HG03571 (cell line): ENCODE results near the gene HSPB6.
"Not testable (repeated sequence)": the region's sequence is repeated elsewhere in the genome, so short reads cannot be mapped to it uniquely, and the experiment has no call there.

Experiments
- ATAC-seq: cut with Tn5 transposase; IDR thresholded peaks from one replicate; pipeline ENCODE4 v1.9.1; 2021; ENCODE audit not compliant: unreplicated experiment

The HSPB6 gene

DNA sequence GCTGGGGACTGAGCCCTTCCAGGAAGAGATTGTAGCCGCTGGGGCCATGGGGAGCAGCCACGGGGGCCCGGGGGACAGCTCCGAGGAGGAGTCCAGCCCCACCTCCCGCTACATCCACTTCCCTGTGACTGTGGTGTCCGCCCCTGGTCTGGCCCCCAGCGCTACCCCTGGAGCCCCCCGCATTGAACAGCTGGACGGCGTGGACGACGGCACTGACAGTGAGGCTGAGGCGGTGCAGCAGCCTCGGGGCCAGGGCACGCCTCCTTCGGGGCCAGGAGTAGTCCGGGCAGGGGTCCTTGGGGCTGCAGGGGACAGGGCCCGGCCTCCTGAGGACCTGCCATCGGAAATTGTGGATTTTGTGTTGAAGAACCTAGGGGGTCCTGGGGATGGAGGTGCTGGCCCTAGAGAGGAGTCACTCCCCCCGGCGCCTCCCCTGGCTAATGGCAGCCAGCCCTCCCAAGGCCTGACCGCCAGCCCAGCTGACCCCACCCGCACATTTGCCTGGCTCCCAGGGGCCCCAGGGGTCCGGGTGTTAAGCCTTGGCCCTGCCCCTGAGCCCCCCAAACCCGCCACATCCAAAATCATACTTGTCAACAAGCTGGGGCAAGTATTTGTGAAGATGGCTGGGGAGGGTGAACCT is 24.2 kb downstream of the HSPB6 start:
- no peak for ATAC-seq

DNA sequence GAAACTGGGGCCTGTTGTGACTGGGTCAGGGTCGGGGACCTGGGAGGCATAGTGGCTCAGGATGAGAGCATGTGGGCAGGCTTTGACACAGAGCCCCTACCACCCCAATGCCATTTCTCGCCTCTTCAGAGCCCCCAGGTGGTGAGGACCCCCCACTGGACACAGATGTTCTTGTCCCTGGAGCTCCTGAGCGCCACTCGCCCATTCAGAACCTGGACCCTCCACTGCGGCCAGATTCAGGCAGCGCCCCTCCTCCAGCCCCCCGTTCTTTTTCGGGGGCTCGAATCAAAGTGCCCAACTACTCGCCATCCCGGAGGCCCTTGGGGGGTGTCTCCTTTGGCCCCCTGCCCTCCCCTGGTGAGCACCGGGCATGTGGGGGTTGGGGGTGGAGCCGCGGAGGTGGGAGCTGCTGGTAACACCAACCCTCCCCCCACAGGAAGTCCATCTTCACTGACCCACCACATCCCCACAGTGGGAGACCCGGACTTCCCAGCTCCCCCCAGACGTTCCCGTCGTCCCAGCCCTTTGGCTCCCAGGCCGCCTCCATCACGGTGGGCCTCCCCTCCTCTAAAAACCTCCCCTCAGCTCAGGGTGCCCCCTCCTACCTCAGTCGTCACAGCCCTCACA is 24.9 kb downstream of the HSPB6 start:
- ATAC-seq = no peak

DNA sequence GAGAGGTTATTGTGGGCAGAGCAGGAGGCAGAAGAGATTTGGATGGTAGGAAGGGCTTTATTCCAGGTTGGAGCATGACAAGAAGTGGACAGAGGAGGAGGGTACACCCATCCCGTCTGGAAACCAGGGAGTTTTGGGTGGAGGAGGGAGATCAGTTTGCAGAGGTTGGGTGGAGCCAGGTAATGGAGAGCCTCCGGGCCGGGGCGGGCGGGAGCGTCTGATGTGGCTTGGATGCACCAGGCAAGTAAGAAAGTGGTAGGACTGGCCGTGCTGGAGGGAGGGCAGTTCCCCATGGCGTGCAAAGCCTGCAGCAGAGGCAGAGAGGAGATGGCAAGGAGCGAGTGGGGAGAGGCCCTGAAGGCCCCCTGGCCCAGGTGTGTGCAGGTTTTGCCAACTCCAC is 25.5 kb downstream of the HSPB6 start:
- no peak for ATAC-seq

DNA sequence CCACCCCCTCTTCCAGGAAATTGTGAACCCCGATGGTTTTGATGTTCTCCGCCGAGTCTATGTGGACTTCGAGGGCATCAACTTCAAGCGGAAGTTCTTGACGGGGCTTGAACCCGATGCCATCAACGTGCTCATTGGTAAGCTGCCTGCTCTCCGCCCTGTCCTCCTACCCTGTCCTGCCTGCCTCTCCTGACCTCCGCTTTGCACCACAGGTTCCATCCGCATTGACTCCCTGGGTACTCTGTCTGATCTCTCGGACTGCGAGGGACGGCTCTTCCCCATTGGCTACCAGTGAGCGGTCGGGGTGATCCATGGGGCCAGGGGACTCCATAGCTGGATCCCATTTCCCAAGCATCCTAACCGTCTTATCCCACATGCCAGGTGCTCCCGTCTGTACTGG is 26.5 kb downstream of the HSPB6 start:
- ATAC-seq = no peak

DNA sequence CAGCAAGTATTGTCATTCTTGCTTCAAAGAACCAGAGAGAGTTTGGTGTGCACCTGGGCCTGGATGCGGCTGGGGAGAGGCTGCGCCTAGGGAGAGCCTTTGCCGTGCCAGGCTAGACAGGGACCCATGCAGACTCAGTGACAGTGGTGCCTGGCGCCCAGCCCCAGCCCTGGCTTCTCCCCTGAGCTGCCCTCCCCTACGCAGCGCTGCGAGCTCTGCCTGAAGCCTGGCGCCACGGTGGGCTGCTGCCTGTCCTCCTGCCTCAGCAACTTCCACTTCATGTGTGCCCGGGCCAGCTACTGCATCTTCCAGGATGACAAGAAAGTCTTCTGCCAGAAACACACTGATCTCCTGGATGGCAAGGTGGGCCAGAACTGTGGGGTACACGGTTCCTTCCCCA is 27.1 kb downstream of the HSPB6 start:
- no peak for ATAC-seq

DNA sequence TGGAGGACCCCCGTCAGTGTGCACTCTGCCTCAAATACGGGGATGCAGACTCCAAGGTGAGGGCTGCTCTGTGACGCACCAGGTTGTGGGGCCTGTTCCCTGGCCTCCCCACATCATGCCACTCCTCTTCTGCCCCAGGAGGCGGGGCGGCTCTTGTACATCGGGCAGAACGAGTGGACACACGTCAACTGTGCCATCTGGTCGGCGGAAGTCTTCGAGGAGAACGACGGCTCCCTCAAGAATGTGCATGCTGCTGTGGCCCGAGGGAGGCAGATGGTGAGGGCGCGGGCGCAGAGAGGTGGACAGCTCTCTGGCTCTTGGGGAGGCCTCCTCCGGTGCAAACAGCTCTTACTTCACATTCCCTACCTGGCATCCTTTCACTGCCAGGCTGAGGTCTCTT is 27.8 kb downstream of the HSPB6 start:
- no peak for ATAC-seq

DNA sequence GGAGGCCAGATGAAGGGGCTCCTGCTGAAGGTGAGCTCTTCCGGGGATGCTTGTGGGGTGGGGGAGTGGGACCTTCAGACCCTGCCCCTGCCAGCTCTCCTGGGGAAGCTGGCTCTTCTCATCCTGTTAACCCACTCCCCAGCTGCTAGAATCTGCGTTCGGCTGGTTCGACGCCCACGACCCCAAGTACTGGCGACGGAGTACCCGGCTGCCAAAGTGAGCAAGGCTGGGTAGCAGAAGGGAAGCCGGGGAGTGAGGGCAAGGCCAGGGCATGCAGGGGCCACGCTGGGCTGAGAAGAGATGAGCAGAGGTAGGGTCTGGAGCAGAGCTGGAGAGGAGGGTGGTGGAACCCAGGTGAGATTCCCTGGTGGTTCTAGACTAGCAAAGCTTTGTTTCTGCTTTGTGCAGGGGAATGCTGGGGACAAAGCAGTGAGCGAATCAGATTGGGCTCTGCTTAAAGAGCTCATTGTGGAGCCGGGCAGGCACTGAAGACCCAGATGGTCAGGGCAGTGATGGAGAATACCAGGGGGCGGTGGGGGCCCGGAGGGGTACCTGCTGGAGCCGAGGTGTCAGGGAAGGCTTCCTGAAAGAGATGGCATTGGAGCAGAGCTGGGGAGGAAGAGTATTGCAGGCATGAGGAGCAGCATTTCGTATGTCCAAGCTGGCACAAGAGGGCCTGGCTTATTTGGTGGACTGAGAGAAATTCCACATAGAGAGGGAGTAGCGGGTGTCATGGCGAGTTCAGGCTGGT is 28.7 kb downstream of the HSPB6 start:
- ATAC-seq = no peak

DNA sequence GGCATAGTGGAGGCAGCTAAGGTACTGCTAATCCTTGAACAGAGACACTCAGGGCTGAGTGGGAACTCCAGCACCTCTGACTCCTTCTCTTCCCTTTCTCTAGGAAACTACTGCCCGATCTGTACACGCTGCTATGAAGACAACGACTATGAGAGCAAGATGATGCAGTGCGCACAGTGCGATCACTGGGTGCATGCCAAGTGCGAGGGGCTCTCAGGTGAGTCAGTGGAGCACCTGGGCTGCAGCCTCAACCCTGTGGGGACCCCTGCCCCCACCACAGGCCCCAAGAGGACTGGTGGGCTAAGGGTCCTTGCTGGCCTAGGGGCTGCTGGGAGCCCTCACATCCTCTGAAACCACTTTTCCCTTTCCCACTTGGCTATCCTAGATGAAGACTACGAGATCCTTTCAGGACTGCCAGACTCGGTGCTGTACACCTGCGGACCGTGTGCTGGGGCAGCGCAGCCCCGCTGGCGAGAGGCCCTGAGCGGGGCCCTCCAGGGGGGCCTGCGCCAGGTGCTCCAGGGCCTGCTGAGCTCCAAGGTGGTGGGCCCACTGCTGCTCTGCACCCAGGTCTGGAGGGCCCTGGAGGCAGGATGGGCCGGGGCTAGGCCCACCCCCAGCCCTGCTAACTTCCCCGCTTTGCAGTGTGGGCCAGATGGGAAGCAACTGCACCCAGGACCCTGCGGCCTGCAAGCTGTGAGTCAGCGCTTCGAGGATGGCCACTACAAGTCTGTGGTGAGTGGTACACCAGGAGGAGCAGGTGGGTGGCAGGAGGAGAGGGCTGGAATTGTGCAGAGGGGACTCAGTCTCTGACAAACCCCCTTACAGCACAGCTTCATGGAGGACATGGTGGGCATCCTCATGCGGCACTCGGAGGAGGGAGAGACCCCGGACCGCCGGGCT is 29.5 kb downstream of the HSPB6 start:
- no peak for ATAC-seq

DNA sequence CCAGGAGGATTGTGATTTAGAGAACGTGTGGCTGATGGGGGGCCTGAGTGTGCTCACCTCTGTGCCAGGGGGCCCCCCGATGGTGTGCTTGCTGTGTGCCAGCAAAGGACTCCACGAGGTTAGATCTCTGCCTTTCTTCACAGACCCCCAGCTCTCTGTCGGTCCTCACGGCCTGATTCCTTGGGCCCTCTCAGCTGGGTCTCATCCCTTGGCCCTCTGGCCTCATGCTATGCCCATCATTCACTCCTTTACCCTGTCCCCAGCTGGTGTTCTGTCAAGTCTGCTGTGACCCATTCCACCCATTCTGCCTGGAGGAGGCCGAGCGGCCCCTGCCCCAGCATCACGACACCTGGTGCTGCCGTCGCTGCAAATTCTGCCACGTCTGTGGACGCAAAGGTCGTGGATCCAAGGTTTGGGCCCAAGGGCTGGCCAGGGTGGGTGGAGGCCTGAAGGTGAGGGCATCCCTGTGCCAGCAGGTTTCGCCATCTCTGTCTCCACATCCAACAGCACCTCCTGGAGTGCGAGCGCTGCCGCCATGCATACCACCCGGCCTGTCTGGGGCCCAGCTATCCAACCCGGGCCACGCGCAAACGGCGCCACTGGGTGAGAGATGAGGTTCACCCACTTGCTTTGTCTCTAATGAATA is 31.5 kb downstream of the HSPB6 start:
- ATAC-seq = no peak

DNA sequence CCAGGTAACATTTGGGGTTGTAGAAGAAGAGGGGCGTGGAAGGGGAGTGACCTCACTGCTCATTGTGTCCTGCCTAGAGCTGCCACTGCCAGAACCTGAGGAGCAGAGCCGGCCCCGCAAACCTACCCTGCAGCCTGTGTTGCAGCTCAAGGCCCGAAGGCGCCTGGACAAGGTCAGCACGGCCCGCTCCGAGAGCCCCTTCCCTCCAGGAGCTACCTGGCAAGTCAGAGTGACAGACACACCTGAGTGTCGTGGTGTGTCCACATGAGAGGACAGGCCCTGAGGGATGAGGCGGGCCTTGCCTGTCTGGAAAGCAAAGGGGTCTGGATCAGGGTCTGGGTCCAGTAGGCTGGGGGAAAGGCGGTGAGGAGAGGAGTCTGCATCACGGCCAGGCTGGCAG is 32.3 kb downstream of the HSPB6 start:
- no peak for ATAC-seq

DNA sequence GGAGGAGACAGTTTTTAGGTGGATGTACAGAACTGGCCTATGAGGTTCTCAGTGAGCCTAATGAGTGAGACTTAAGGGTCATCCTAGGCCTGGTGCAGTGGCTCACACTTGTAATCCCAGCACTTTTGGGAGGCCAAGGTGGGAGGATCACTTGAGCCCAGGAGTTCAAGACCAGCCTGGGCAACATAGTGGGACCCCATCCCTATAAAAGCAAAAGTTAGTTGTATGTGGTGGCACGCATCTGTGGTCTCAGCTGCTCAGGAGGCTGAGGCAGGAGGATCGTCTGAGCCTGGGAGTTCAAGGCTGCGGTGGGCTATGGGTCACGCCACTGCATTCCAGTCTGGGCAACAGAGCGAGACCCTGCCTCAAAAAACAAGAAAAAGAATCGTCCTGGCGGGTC is 32.7 kb downstream of the HSPB6 start:
- not testable (repeated sequence) for ATAC-seq

DNA sequence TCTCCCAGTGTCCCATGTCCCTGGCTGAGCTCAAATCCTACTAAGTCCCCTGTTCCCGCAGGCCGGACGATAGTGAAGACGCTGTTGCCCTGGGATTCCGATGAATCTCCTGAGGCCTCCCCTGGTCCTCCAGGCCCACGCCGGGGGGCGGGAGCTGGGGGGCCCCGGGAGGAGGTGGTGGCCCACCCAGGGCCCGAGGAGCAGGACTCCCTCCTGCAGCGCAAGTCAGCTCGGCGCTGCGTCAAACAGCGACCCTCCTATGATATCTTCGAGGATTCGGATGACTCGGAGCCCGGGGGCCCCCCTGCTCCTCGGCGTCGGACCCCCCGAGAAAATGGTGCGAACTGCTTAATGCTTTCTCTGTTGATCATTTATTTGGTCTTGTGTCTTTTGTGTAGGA is 33.2 kb downstream of the HSPB6 start:
- no peak for ATAC-seq

DNA sequence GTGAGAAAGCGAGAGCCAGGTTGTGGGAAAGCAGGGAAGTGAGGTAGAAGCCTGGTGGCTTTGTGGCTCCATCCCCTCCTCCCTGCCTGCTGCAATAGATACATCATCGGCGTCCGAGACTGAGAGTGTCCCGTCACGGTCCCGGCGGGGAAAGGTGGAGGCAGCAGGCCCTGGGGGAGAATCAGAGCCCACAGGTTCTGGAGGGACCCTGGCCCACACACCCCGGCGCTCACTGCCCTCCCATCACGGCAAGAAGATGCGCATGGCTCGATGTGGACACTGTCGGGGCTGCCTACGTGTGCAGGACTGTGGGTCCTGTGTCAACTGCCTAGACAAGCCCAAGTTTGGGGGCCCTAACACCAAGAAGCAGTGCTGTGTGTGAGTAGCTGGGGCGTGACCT is 33.9 kb downstream of the HSPB6 start:
- ATAC-seq = no peak

DNA sequence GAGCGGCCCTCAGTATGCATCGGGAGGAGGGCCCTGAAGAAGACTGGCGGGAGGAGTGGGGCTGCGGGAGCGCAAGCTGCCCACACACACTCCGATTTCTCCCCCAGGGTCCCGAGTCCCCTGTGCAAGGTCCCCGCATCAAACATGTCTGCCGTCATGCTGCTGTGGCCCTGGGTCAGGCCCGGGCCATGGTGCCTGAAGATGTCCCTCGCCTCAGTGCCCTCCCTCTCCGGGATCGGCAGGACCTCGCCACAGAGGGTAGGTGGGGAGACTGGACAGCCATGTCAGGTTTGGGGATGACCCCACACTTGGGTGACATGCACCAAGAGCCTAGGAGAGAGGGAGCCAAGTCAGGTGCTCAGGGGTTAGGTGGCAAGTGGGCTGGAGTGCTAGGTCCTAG is 34.4 kb downstream of the HSPB6 start:
- ATAC-seq = no peak

DNA sequence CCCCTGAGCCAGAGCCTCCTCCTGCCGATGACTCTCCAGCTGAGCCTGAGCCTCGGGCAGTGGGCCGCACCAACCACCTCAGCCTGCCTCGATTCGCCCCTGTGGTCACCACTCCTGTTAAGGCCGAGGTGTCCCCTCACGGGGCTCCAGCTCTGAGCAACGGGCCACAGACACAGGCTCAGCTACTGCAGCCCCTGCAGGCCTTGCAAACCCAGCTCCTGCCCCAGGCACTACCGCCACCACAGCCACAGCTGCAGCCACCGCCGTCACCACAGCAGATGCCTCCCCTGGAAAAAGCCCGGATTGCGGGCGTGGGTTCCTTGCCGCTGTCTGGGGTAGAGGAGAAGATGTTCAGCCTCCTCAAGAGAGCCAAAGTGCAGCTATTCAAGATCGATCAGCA is 35.5 kb downstream of the HSPB6 start:
- no peak for ATAC-seq

DNA sequence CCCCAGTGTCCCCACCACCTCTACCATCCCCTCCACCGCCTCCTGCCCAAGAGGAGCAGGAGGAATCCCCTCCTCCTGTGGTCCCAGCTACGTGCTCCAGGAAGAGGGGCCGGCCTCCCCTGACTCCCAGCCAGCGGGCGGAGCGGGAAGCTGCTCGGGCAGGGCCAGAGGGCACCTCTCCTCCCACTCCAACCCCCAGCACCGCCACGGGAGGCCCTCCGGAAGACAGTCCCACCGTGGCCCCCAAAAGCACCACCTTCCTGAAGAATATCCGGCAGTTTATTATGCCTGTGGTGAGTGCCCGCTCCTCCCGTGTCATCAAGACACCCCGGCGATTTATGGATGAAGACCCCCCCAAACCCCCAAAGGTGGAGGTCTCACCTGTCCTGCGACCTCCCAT is 36.2 kb downstream of the HSPB6 start:
- no peak for ATAC-seq

DNA sequence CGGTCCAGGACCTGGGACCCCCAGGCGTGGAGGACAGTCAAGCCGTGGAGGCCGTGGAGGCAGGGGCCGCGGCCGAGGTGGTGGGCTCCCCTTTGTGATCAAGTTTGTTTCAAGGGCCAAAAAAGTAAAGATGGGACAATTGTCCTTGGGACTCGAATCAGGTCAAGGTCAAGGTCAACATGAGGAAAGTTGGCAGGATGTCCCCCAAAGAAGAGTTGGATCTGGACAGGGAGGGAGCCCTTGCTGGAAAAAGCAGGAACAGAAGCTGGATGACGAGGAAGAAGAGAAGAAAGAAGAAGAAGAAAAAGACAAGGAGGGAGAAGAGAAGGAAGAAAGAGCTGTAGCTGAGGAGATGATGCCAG is 36.7 kb downstream of the HSPB6 start:
- no peak for ATAC-seq

DNA sequence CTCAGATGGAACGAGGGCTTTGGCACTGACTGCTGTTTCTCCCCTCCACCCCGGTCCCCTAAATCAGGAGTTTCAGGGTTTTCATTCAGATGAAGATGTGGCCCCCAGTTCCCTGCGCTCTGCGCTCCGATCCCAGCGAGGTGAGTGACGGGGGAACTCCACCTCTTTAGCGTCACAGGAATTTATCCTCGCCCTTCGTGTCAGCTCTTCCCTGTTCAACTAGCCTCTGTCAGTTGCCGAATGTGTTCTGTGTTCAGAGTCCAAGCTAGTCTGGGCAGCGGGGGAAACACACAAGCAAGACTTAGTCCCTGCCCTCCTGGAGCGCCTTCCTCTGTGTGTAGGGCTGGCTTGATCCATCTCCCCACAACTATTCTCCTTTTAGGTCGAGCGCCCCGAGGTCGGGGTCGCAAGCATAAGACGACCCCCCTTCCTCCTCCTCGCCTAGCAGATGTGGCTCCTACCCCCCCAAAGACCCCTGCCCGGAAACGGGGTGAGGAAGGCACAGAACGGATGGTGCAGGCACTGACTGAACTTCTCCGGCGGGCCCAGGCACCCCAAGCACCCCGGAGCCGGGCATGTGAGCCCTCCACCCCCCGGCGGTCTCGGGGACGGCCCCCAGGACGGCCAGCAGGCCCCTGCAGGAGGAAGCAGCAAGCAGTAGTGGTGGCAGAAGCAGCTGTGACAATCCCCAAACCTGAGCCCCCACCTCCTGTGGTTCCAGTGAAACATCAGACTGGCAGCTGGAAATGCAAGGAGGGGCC is 37.2 kb downstream of the HSPB6 start:
- no peak for ATAC-seq

DNA sequence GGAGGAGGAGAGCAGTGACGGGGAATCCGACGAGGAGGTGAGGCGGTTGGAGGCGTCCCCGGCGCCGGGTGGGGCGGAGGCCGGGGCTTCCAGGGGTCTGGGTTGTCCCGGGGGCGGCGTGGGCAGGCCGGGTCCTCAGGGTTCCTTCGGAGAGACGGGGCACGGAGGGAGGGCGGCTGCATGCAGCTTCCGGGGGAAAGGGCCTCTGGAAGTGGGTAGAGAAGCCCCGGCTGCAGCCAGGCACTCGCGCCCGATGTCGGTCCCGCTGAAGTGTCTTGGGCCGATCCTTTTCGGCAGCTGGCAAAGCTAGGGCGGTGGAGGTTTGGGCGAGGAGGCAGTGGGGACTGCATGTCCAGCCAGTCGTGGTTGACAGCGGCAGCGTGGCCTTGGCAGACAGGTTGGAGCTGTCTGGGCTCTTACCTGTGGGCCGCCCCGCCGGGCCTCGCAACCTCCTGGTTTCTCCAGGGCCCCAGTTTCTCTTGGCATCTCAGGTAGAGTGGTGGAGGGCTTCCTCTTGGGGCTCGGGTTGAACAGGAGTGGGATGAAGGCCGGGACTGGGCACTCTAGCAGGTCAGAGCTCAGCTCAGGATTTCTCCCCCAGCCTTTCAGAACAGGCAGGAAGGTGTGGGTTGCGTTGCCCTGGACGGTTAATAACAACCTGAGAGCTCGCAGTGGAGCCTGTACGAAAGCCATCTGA is 38.3 kb downstream of the HSPB6 start:
- no peak for ATAC-seq
